Measurements from ENCODE around the gene ADAP1. TPM values are rescaled to one million over a fixed set of nuclear protein-coding genes. Genes with fewer than 3 reads are reported as not detected.

The ADAP1 gene
- total and polyA plus RNA-seq, 2 donors from 2014 or later: 36.4 to 48.2 TPM

GRCh38 chr7:939843-940242 lies 14.6 kb downstream of the ADAP1 start:
- FAIRE-seq (no peak), DNase-seq (peak in 1 of 5 donors; percentile 18)
- H3K4me1 ChIP-seq (ENCODE audit: control insufficient read depth in 2 of 3, insufficient read depth in 2 of 3, low read depth in 1 of 3, low read length in 3 of 3): peaks cover 0 to 1% (median 0%) of the 10 kb centered on the region in 3 donors
- intact Hi-C loops (cut with DNase I): no loop called here
- no peaks in the 10 kb centered on the region for H3K27me3 ChIP-seq (ENCODE audit: control insufficient read depth, insufficient read depth, low read length)
- no peaks in the 10 kb centered on the region for H3K36me3 ChIP-seq (ENCODE audit: control insufficient read depth in 2 of 3, insufficient read depth in 3 of 3, low read length in 3 of 3)
- peaks cover 0 to 6% (median 0%) of the 10 kb centered on the region in 3 donors for H3K9me3 ChIP-seq (ENCODE audit: control insufficient read depth in 2 of 3, insufficient read depth in 1 of 3, low read length in 3 of 3)
- H3K27ac ChIP-seq (ENCODE audit: low read depth in 2 of 2, low read length in 2 of 2): no peak overlapping the region
- TF ChIP-seq CTCF (IDR thresholded peaks at IDR 0.05; ENCODE audit: borderline replicate concordance, extremely low read depth, insufficient read depth): no peak
- no peak overlapping the region for H3K4me3 ChIP-seq (ENCODE audit: low read length in 3 of 3)
- no peak overlapping the region for H3K9ac ChIP-seq (ENCODE audit: low read length in 3 of 3)

- intact Hi-C loops (cut with DNase I): no loop called here
- Histone ChIP-seq H3K4me1 (ENCODE audit: control insufficient read depth in 2 of 3, insufficient read depth in 2 of 3, low read depth in 1 of 3, low read length in 3 of 3) (no peaks in the 10 kb centered on the region), H3K9me3 (ENCODE audit: control insufficient read depth in 2 of 3, insufficient read depth in 1 of 3, low read length in 3 of 3) (peaks cover 0 to 6% (median 0%) of the 10 kb centered on the region in 3 donors), H3K9ac (ENCODE audit: low read length in 3 of 3) (no peak overlapping the region), H3K27ac (ENCODE audit: low read depth in 2 of 2, low read length in 2 of 2) (no peak overlapping the region), H3K36me3 (ENCODE audit: control insufficient read depth in 2 of 3, insufficient read depth in 3 of 3, low read length in 3 of 3) (no peaks in the 10 kb centered on the region), H3K27me3 (ENCODE audit: control insufficient read depth, insufficient read depth, low read length) (no peaks in the 10 kb centered on the region), H3K4me3 (ENCODE audit: low read length in 3 of 3) (no peak overlapping the region)
- no peak for TF ChIP-seq CTCF (IDR thresholded peaks at IDR 0.05; ENCODE audit: borderline replicate concordance, extremely low read depth, insufficient read depth)
- DNase-seq: peak in 2 of 5 donors; percentile 33 to 59
- FAIRE-seq: no peak
Measured at GRCh38 chr7:938546-939185, 15.8 kb downstream of the ADAP1 start.

- no peak overlapping the region for H3K9ac ChIP-seq (ENCODE audit: low read length in 3 of 3)
- H3K4me3 ChIP-seq (ENCODE audit: low read length in 3 of 3): no peak overlapping the region
- no peak overlapping the region for H3K27ac ChIP-seq (ENCODE audit: low read depth in 2 of 2, low read length in 2 of 2)
- peaks cover 0 to 6% (median 0%) of the 10 kb centered on the region in 3 donors for H3K9me3 ChIP-seq (ENCODE audit: control insufficient read depth in 2 of 3, insufficient read depth in 1 of 3, low read length in 3 of 3)
- FAIRE-seq: no peak
- intact Hi-C loops (cut with DNase I): no loop called here
- TF ChIP-seq CTCF (IDR thresholded peaks at IDR 0.05; ENCODE audit: borderline replicate concordance, extremely low read depth, insufficient read depth): no peak
- no peaks in the 10 kb centered on the region for H3K27me3 ChIP-seq (ENCODE audit: control insufficient read depth, insufficient read depth, low read length)
- H3K4me1 ChIP-seq (ENCODE audit: control insufficient read depth in 2 of 3, insufficient read depth in 2 of 3, low read depth in 1 of 3, low read length in 3 of 3): no peaks in the 10 kb centered on the region
- H3K36me3 ChIP-seq (ENCODE audit: control insufficient read depth in 2 of 3, insufficient read depth in 3 of 3, low read length in 3 of 3): no peaks in the 10 kb centered on the region
- peak in 2 of 5 donors; percentile 21 to 31 for DNase-seq
Measured at GRCh38 chr7:937856-938484, 16.5 kb downstream of the ADAP1 start.
